HepG2 (cell line): Measurements from ENCODE around the gene LBX1. TPM values are rescaled to one million over a fixed set of nuclear protein-coding genes. Genes with fewer than 3 reads are reported as not detected.

Experiments used
- ATAC-seq: fragments of 200-7000 bp; cut with Tn5 transposase; 3 replicates; pipeline ENCODE4 v1.9.1; 2020; ENCODE audit warnings: mild to moderate bottlenecking, moderate library complexity
- BruUV-seq: library from RNA; stranded (reverse); fragments of 400-500 nt; replicated peaks from 2 replicates; lab custom pipeline; 2021; lab: Mats Ljungman, UMichigan
- CTCF ChIA-PET: fragments of 300-600 bp; formaldehyde crosslinking; extraction: SDS; loops from one replicate; lab custom pipeline; 2021; ENCODE audit warnings: low total read pairs, inconsistent platforms, low intra/inter-chr PET ratio; lab: Yijun Ruan, JAX
- POLR2A ChIA-PET: fragments of 350-600 bp; sonication (Branson Sonifier 250); formaldehyde crosslinking; loops from one replicate; lab custom pipeline; 2020; ENCODE audit warnings: antibody characterized with exemption, inconsistent platforms; lab: Yijun Ruan, JAX
- DNase-seq: peaks from one replicate; pipeline ENCODE4 v3.0.0-alpha.2; 2015; ENCODE audit warnings: low spot score
- FAIRE-seq: peaks from 3 replicates; lab custom pipeline; 2011; peaks lifted over from hg19 to GRCh38; lab: Jason Lieb, UNC
- H2AFZ ChIP-seq: one replicate; pipeline ENCODE4 v1.6.1; 2011; ENCODE audit warnings: low read length, inconsistent platforms
- H3K27ac ChIP-seq: fragments of 300-600 bp; 3 replicates; pipeline ENCODE4 v1.8.0; 2011; ENCODE audit warnings: mixed run types, mild to moderate bottlenecking, mixed read lengths, low read length, inconsistent platforms; ENCODE audit not compliant: insufficient read depth; ENCODE audit errors: extremely low read length
- H3K27me3 ChIP-seq, 2 experiments: fragments of 200-600 bp in 1 of 2; 2 replicates in 1 of 2; 3 replicates in 1 of 2; pipeline versions ENCODE4 v1.6.0 to v1.8.0; 2011; ENCODE audit warnings: low read length in 2 of 2, mild to moderate bottlenecking in 2 of 2, moderate library complexity in 2 of 2, inconsistent platforms in 1 of 2; ENCODE audit not compliant: insufficient read depth in 2 of 2, control insufficient read depth in 1 of 2
- H3K36me3 ChIP-seq, 2 experiments: fragments of 200-600 bp in 1 of 2; replicated peaks in 1 of 2; 2 replicates in 1 of 2; 3 replicates in 1 of 2; pipeline versions ENCODE4 v1.5.1 to v1.8.0; 2011; ENCODE audit warnings: low read length in 2 of 2, inconsistent platforms in 1 of 2; ENCODE audit not compliant: insufficient read depth in 2 of 2, control insufficient read depth in 1 of 2
- H3K4me1 ChIP-seq: 2 replicates; pipeline ENCODE4 v1.5.1; 2012; ENCODE audit warnings: low read length, inconsistent platforms; ENCODE audit not compliant: insufficient read depth
- H3K4me2 ChIP-seq: 2 replicates; pipeline ENCODE4 v1.6.0; 2011; ENCODE audit warnings: low read depth, low read length, inconsistent platforms
- H3K4me3 ChIP-seq, 3 experiments: fragments of 200-600 bp in 1 of 3; sonication (generic), shearing (Covaris generic) in 1 of 3; replicated peaks in 1 of 3; 2 replicates each; pipeline ENCODE4 v1.5.1; 2011 to 2016; ENCODE audit warnings: low read length in 3 of 3, inconsistent platforms in 2 of 3, low read depth in 2 of 3, mild to moderate bottlenecking in 2 of 3, control low read depth in 1 of 3, mixed read lengths in 1 of 3; ENCODE audit not compliant: insufficient read depth in 1 of 3
- H3K79me2 ChIP-seq: one replicate; pipeline ENCODE4 v1.6.1; 2011; ENCODE audit warnings: low read length, inconsistent platforms; ENCODE audit not compliant: insufficient read depth
- H3K9ac ChIP-seq: 2 replicates; pipeline ENCODE4 v1.6.0; 2011; ENCODE audit warnings: mild to moderate bottlenecking, low read depth, low read length, inconsistent platforms; ENCODE audit not compliant: insufficient read depth
- H3K9me3 ChIP-seq: 2 replicates; pipeline ENCODE4 v1.5.1; 2012; ENCODE audit warnings: mild to moderate bottlenecking, low read length
- H4K20me1 ChIP-seq: 2 replicates; pipeline ENCODE4 v1.6.0; 2011; ENCODE audit warnings: inconsistent platforms, mild to moderate bottlenecking, low read length, moderate library complexity; ENCODE audit not compliant: insufficient read depth
- MAF1 ChIP-seq: sonication (generic); formaldehyde crosslinking; IDR thresholded peaks from 2 replicates; pipeline ENCODE4 v1.5.0; 2020; ENCODE audit warnings: missing genetic modification reagents, borderline replicate concordance
- NFATC3 ChIP-seq: sonication (generic); formaldehyde crosslinking; IDR thresholded peaks from 2 replicates; pipeline ENCODE4 v1.5.1; 2020; ENCODE audit warnings: mild to moderate bottlenecking, missing genetic modification reagents
- ZNF317 ChIP-seq: sonication (generic); formaldehyde crosslinking; IDR thresholded peaks from 2 replicates; pipeline ENCODE4 v1.5.0; 2020; ENCODE audit warnings: mild to moderate bottlenecking, missing genetic modification reagents
- WGBS: methylation state at CpG from one replicate; pipeline ENCODE4 v1.1.6; 2017; ENCODE audit warnings: low lambda C conversion rate; 5-methylcytosine and 5-hydroxymethylcytosine counted together
- in situ Hi-C: cut with HindIII; loops from 2 replicates; pipeline ENCODE4 v1.10.0; 2017; ENCODE audit warnings: low pct_unique_long_range_greater_than_20kb; ENCODE audit not compliant: extremely low pct_ligation_motif_present
- intact Hi-C: fragments of 100-400 bp; cut with micrococcal nuclease; formaldehyde crosslinking; loops from one replicate; pipeline ENCODE4 v1.10.0; 2022; ENCODE audit not compliant: unreplicated experiment
- polyA plus RNA-seq, 8 experiments: library from polyadenylated mRNA; depleted of rRNA in 3 of 8; stranded (reverse) in 7 of 8; unstranded in 1 of 8; fragments of >200 nt; fragmentation: Illumina TruSeq in 4 of 8; extraction: Trizol in 4 of 8; gene quantifications; 2 replicates each; pipeline versions ENCODE4 v1.2.1 to v1.2.3, GENCODE V29; 2011 to 2016; ENCODE audit warnings: low read depth in 4 of 8, missing spikeins in 1 of 8, mixed read lengths in 1 of 8; ENCODE audit not compliant: insufficient read depth in 1 of 8
- total RNA-seq, 5 experiments: library from RNA; depleted of rRNA; stranded (reverse); fragments of >200 nt; fragmentation: Illumina TruSeq; extraction: Trizol; gene quantifications; 2 replicates each; pipeline ENCODE4 v1.2.3, GENCODE V29; 2016; ENCODE audit warnings: low read depth in 1 of 5
- TF ChIP-seq, protein P1 (sequence below): IDR thresholded peaks from 2 replicates; pipeline ENCODE4 v1.6.1; 2016; ENCODE audit warnings: low read depth, borderline replicate concordance
- TF ChIP-seq, protein P2 (sequence below): sonication (generic); formaldehyde crosslinking; IDR thresholded peaks from 2 replicates; pipeline ENCODE4 v1.4.0; 2020; ENCODE audit warnings: mild to moderate bottlenecking, low read depth, missing genetic modification reagents

The LBX1 gene
- total and polyA plus RNA-seq, 2 of the 13 experiments (the other 11 are each of a cell fraction or from before 2014, with no cell fraction given) = not detected

DNA sequence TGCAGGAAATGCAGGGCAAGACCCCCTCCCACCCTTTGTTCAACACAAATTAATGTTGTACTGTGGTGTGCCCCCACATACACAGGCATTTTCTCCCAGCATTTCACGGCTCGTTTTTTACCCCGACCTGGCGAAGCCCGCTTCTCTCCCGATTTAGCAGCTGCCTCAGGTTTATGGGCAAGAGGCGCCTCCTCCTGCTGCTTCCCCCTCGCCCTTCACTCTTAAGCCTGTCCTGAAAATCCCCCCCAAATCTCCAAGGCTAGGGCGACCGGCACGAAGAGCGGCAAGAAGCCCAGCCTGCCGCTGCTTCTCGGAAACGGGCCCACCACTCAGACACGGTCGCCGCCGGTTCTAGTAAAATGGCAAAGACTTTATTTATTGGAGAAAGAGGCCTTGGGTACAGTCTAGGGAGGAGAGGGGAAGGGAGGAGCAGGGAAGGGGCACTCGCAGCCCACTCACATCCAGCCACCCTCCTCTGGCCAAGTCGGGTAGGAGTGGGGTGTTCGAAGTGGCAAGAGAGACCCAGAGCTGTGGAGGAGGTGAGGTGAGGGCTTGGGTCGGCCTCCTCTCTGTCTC is 3.3 kb downstream of the LBX1 start:
- Histone ChIP-seq H3K36me3 (no peaks in the 10 kb centered on the region), H3K4me2 (no peak overlapping the region), H3K4me3 (no peak overlapping the region), H2AFZ (no peak overlapping the region), H3K9me3 (no peaks in the 10 kb centered on the region), H4K20me1 (peaks cover 5% of the 10 kb centered on the region; the same call in 1 of the 2 replicates), H3K27ac (no peak overlapping the region), H3K79me2 (no peaks in the 10 kb centered on the region), H3K4me1 (peaks cover 19% of the 10 kb centered on the region), H3K27me3 (peaks cover 27 to 97% of the 10 kb centered on the region in 2 experiments), H3K9ac (no peak overlapping the region)
- no TSS peak for BruUV-seq
- DNase-seq (no peak), ATAC-seq (no peak), FAIRE-seq (no peak)
- intact Hi-C loops (no loop called here), in situ Hi-C loops (no loop called here)
- WGBS = 33% methylated on average over 23 of the region's 23 CpGs
- ChIA-PET POLR2A (no interaction called here), CTCF (no interaction called here)
- TF ChIP-seq MAF1 (CRISPR knock-in tag) (no peak), ZNF317 (CRISPR knock-in tag) (no peak), NFATC3 (CRISPR knock-in tag) (no peak)
- TF ChIP-seq, protein P1, sequence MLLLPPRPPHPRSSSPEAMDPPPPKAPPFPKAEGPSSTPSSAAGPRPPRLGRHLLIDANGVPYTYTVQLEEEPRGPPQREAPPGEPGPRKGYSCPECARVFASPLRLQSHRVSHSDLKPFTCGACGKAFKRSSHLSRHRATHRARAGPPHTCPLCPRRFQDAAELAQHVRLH (CRISPR knock-in tag) = no peak
- TF ChIP-seq, protein P2, sequence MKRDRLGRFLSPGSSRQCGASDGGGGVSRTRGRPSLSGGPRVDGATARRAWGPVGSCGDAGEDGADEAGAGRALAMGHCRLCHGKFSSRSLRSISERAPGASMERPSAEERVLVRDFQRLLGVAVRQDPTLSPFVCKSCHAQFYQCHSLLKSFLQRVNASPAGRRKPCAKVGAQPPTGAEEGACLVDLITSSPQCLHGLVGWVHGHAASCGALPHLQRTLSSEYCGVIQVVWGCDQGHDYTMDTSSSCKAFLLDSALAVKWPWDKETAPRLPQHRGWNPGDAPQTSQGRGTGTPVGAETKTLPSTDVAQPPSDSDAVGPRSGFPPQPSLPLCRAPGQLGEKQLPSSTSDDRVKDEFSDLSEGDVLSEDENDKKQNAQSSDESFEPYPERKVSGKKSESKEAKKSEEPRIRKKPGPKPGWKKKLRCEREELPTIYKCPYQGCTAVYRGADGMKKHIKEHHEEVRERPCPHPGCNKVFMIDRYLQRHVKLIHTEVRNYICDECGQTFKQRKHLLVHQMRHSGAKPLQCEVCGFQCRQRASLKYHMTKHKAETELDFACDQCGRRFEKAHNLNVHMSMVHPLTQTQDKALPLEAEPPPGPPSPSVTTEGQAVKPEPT = no peak
